Lower leg skin (tissue), 3 donors: Measurements from ENCODE around the gene ZFP69.

Source experiments
- POLR2A ChIP-seq, 2 donors: fragments of 450-650 bp; IDR thresholded peaks; one replicate each; pipeline ENCODE4 v1.6.1; 2016 to 2017; ENCODE audit warnings: antibody characterized with exemption in 2 of 2, mild to moderate bottlenecking in 1 of 2, moderate library complexity in 1 of 2
- TF ChIP-seq, protein P1 (sequence below), 3 donors: fragments of 450-650 bp; IDR thresholded peaks; one replicate each; pipeline ENCODE4 v1.5.1; 2016; ENCODE audit warnings: antibody characterized with exemption in 3 of 3, mild to moderate bottlenecking in 3 of 3, moderate library complexity in 2 of 3

DNA sequence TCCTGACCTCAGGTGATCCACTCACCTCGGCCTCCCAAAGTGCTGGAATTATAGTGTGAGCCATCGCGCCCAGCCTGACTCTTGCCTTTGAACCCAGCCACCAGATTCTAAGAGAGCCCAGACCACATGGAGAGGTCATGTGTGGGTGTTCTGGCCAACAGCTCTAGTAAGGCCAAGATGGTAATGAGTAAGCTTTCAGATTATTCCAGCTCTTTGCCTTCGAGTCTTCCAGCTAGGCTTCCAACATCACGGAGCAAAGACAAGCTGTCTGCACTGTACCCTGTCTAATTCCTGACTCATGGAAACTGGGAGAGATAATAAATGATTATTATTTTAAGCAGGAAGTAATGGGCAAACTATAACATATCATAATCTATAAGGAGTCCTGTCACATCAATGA is 41.6 kb upstream of the ZFP69 start:
- no peak for TF ChIP-seq POLR2A (IDR thresholded peaks at IDR 0.05)
- TF ChIP-seq, protein P1, sequence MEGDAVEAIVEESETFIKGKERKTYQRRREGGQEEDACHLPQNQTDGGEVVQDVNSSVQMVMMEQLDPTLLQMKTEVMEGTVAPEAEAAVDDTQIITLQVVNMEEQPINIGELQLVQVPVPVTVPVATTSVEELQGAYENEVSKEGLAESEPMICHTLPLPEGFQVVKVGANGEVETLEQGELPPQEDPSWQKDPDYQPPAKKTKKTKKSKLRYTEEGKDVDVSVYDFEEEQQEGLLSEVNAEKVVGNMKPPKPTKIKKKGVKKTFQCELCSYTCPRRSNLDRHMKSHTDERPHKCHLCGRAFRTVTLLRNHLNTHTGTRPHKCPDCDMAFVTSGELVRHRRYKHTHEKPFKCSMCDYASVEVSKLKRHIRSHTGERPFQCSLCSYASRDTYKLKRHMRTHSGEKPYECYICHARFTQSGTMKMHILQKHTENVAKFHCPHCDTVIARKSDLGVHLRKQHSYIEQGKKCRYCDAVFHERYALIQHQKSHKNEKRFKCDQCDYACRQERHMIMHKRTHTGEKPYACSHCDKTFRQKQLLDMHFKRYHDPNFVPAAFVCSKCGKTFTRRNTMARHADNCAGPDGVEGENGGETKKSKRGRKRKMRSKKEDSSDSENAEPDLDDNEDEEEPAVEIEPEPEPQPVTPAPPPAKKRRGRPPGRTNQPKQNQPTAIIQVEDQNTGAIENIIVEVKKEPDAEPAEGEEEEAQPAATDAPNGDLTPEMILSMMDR (IDR thresholded peaks at IDR 0.05) = no peak
